A549 treated with Mapracorat at 1 μM for 4 hours (cell line): ENCODE data around the gene GOLGA7B. TPM values are rescaled to one million over a fixed set of nuclear protein-coding genes. Genes with fewer than 3 reads are reported as not detected.

Source experiments
- total RNA-seq: library from RNA; stranded (reverse); fragments of 200-300 nt; extraction: Qiagen RNA extraction; gene quantifications from 5 replicates; pipeline ENCODE4 v1.2.3, GENCODE V29; 2022

GOLGA7B gene
- total RNA-seq: 3.2 to 4.0 TPM (median 3.6 TPM) in 5 replicates

GRCh38 chr10:97849687-97850402, at the start of gene GOLGA7B:
TSS of gene GOLGA7B (plus strand) at chr10:97849843. CDS start at chr10:97850304, 461 bp downstream.

Other genes with a start within 250 kb of the GOLGA7B start
- gene MORN4, start 216.3 kb upstream of the GOLGA7B start, total RNA-seq: 6.3 to 8.1 TPM (median 7.0 TPM) in 5 replicates
- gene PI4K2A, start 209.2 kb upstream of the GOLGA7B start, total RNA-seq: 20.9 to 25.7 TPM (median 25.2 TPM) in 5 replicates
- 87.1 to 130 TPM (median 117 TPM) in 5 replicates for gene AVPI1, start 162.6 kb upstream of the GOLGA7B start, total RNA-seq
- gene MARVELD1, start 136.1 kb upstream of the GOLGA7B start, total RNA-seq: 43.9 to 51.9 TPM (median 51.6 TPM) in 5 replicates
- 19.1 to 25.5 TPM (median 25.1 TPM) in 5 replicates for gene ZFYVE27, start 112.7 kb upstream of the GOLGA7B start, total RNA-seq
- 1.7 to 2.8 TPM (median 2.4 TPM) in 5 replicates for gene SFRP5, start 77.8 kb upstream of the GOLGA7B start, total RNA-seq
- 0.74 to 1.4 TPM (median 1.1 TPM) in 5 replicates for gene CRTAC1, start 180.8 kb downstream of the GOLGA7B start, total RNA-seq